H4 (cell line): ENCODE data around the gene U2AF2. TPM values are rescaled to one million over a fixed set of nuclear protein-coding genes. Genes with fewer than 3 reads are reported as not detected.

Experiments used
- DNase-seq: peaks from one replicate; pipeline ENCODE4 v3.0.0-alpha.2; 2015; ENCODE audit warnings: low spot score
- total RNA-seq: library from RNA; depleted of rRNA; stranded (reverse); fragments of >200 nt; shearing (Covaris generic); gene quantifications from 2 replicates; pipeline ENCODE4 v1.2.3, GENCODE V29; 2014

Gene U2AF2
- total RNA-seq, 1 experiment from 2014 or later, result 95.5 TPM

GRCh38 chr19:55621673-55622231 lies 33.1 kb upstream of the U2AF2 start:
- no peak for DNase-seq

GRCh38 chr19:55622242-55622969 lies 32.4 kb upstream of the U2AF2 start:
- no peak for DNase-seq

GRCh38 chr19:55623130-55623529 lies 31.7 kb upstream of the U2AF2 start:
- DNase-seq, result no peak

GRCh38 chr19:55623561-55623960 lies 31.3 kb upstream of the U2AF2 start:
- no peak for DNase-seq

- peak; percentile 95 for DNase-seq
Observed at GRCh38 chr19:55624109-55625003, 30.5 kb upstream of the U2AF2 start, which contains the start of gene ZNF784. TSS of gene ZNF784 (minus strand) at chr19:55624566. CDS start at chr19:55624561, 5 bp downstream.

GRCh38 chr19:55625004-55625326 lies 29.9 kb upstream of the U2AF2 start:
- no peak for DNase-seq

GRCh38 chr19:55626350-55626749 lies 28.5 kb upstream of the U2AF2 start:
- DNase-seq, result no peak

- DNase-seq, result peak; percentile 97
Observed at GRCh38 chr19:55632463-55632834, 22.4 kb upstream of the U2AF2 start.

- DNase-seq, result no peak
Observed at GRCh38 chr19:55633861-55634260, 21.0 kb upstream of the U2AF2 start.

GRCh38 chr19:55635334-55635717 lies 19.5 kb upstream of the U2AF2 start:
- DNase-seq, result no peak

GRCh38 chr19:55635856-55636440 lies 18.9 kb upstream of the U2AF2 start:
- no peak for DNase-seq

- no peak for DNase-seq
Observed at GRCh38 chr19:55636723-55637122, 18.1 kb upstream of the U2AF2 start.

- DNase-seq, result no peak
Observed at GRCh38 chr19:55637534-55637933, 17.3 kb upstream of the U2AF2 start.

- DNase-seq, result peak; percentile 88
Observed at GRCh38 chr19:55638864-55639359, 15.9 kb upstream of the U2AF2 start.

- DNase-seq, result no peak
Observed at GRCh38 chr19:55640043-55640576, 14.7 kb upstream of the U2AF2 start.

- peak; percentile 75 for DNase-seq
Observed at GRCh38 chr19:55640577-55641425, 14.0 kb upstream of the U2AF2 start, which contains the start of gene ZNF580. TSS of gene ZNF580 (plus strand) at chr19:55641002. CDS start at chr19:55642509, 1,507 bp downstream.

GRCh38 chr19:55641426-55642152 lies 13.2 kb upstream of the U2AF2 start:
- DNase-seq, result no peak

- DNase-seq, result no peak
Observed at GRCh38 chr19:55642153-55643002, 12.5 kb upstream of the U2AF2 start.
